LoVo (cell line): Measurements from ENCODE around the gene AQP7.
"Not testable (repeated sequence)": the region's sequence is repeated elsewhere in the genome, so short reads cannot be mapped to it uniquely, and the experiment has no call there.

Source experiments
- DNase-seq: peaks from one replicate; pipeline ENCODE4 v3.0.0-alpha.2; 2016; ENCODE audit warnings: low spot score

AQP7 gene

GRCh38 chr9:33374634-33375237, 27.6 kb downstream of the AQP7 start:
- peak; percentile 56 for DNase-seq

GRCh38 chr9:33374190-33374589, 28.2 kb downstream of the AQP7 start:
- DNase-seq: no peak

- no peak for DNase-seq
These were observed 29.5 kb downstream of the AQP7 start for GRCh38 chr9:33372900-33373299.

- no peak for DNase-seq
These were observed 35.3 kb downstream of the AQP7 start for GRCh38 chr9:33366979-33367480.

- DNase-seq: not testable (repeated sequence)
These were observed 37.6 kb downstream of the AQP7 start for GRCh38 chr9:33364814-33365213.

- no peak for DNase-seq
These were observed 38.2 kb downstream of the AQP7 start for GRCh38 chr9:33364127-33364526.

- not testable (repeated sequence) for DNase-seq
These were observed 43.7 kb downstream of the AQP7 start for GRCh38 chr9:33358641-33359040.

- DNase-seq: no peak
These were observed 46.4 kb downstream of the AQP7 start for GRCh38 chr9:33355933-33356332.

GRCh38 chr9:33354651-33355211, 47.6 kb downstream of the AQP7 start:
- DNase-seq: no peak

- no peak for DNase-seq
These were observed 50.8 kb downstream of the AQP7 start for GRCh38 chr9:33351547-33351946.

- DNase-seq: no peak
These were observed 52.1 kb downstream of the AQP7 start for GRCh38 chr9:33350310-33350709.

- DNase-seq: no peak
These were observed 52.6 kb downstream of the AQP7 start for GRCh38 chr9:33349743-33350142.

GRCh38 chr9:33348998-33349397, 53.4 kb downstream of the AQP7 start:
- DNase-seq: no peak

- no peak for DNase-seq
These were observed 55.8 kb downstream of the AQP7 start for GRCh38 chr9:33346564-33346963.

GRCh38 chr9:33344145-33344544, 58.2 kb downstream of the AQP7 start:
- DNase-seq: no peak

- no peak for DNase-seq
These were observed 61.2 kb downstream of the AQP7 start for GRCh38 chr9:33341182-33341581.

GRCh38 chr9:33340186-33340585, 62.2 kb downstream of the AQP7 start:
- no peak for DNase-seq
